ENCODE data around the gene LMAN2.

DNA sequence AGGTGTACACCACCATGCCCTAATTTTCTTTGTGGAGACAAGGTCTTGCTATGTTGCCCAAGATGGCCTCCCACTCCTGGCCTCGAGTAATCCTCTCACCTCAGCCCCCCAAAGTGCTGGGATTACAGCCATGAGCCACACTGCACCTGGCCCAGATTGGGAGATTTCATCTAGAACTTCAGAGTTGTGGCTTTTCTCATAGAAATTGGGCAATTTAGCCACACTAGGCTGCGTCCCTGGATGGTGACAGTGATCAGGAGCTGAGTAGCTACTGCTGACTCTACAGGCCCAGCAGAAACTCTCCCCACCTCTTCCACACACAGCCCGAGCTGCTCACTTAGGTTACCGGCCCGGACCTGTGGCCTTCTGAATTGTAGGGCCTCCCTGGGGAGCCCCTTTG lies 41.3 kb upstream of the LMAN2 start:
- TF ChIP-seq CTCF (conservative IDR thresholded peaks at IDR 0.05; ENCODE audit: low read length) (no peak), EZH2phosphoT487 (IDR thresholded peaks at IDR 0.05; ENCODE audit: borderline replicate concordance, low read depth, low read length) (no peak)

Data from OCI-LY7 (cell line).